Stimulated activated CD8-positive, alpha-beta memory T cell treated with anti-CD3 and anti-CD28 coated beads, Interleukin-12 subunit alpha, Interleukin-12 subunit beta, amount 100 ng/mL, for 24 hours (primary cell): Measurements from ENCODE around the gene FEV.

ENCODE experiments used
- DNase-seq: peaks from one replicate; pipeline ENCODE4 v3.0.0-alpha.2; 2020; ENCODE audit errors: extremely low read depth

Gene FEV

DNA sequence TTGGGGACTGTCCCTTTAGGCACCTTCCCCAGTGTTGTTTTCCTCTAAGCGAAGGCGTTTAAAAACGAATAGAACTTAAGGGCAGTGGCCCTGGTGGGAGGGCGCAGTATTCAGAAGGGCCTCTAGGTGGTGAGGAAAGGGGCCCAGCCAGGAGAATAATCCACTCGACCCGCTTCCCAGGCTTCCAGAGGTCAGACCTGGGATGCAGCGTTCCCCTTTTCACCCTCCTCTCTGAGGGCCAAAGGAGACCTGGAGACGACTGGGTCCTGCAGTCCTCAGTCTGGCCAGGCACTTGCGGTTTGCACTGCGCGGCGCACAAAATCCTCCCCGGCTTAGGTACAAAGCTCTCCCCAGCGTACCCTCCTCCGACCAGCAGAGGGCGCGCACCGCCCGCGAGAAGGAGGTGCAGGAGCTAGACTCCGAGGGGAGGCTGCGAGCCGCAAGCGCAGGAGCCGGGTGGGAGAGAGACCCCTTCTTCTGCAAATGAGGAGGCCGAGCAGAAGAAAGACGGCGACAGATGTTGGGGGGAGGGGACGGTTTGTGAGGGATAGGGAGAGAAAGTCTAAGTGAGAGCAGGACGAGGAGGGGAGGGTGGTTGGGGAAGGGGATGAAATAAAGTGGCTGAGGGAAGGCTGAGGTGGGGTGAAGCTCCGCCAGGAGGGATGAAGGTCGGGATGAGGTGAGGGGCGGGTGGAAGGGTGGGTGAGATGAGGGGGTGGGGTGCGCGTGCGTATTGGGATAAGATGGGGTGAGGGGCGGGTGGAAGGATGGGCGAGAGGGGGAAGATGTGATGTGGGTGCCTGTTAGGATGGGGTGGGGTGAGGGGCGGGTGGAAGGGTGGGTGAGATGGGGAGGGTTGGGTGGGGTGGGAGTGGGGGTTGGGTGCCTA lies 4.9 kb downstream of the FEV start:
- peak; percentile 67 for DNase-seq

DNA sequence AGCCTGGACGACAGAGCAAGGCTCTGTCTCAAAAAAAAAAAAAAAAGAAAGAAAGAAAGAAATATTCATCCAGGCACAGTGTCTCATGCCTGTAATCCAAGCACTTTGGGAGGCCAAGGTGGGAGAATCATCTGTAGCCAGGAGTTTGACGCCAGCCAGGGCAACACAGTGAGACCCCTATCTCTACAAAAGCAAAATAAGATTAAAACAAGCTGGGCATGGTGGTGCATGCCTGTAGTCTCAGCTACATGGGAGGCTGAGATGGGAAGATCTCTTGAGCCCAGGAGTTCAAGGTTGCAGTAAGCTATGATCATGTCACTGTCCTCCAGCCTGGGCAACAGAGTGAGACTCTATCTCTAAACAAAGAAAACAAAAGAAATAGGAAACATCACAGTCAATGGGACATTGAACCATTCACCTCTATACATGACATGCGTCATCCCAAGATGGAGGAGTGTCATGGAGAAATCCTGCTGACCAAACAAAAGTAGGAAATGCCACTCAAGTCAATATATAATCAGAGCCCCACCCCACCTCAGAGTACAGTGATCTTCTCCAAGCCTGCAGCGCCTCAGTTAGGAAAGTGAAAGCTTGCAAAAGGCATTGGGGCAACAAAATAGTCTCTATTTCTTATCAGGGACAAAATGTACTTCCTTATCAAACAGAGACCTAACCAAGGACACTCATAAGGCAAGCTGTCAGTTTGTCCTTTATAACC lies 9.8 kb downstream of the FEV start:
- no peak for DNase-seq

DNA sequence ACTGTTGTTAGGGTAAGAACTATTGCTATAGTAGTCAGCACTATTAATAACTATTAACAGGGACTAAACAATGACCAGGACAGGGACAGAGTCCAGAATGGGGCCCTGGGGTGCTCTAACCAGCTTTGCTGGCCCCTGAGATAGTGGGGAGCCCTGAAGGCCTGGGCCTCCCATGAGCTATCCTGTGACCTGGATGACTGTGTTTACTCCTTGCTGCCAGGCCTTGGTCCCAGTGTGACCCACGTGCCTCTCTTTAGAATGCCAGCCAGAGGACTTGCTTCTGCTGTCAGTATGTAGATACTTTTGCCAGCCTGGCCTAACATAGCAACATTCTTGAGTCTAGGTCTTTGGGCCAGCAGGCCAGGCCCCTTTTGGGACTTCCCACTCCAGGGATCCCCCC lies 14.1 kb downstream of the FEV start:
- DNase-seq: no peak

DNA sequence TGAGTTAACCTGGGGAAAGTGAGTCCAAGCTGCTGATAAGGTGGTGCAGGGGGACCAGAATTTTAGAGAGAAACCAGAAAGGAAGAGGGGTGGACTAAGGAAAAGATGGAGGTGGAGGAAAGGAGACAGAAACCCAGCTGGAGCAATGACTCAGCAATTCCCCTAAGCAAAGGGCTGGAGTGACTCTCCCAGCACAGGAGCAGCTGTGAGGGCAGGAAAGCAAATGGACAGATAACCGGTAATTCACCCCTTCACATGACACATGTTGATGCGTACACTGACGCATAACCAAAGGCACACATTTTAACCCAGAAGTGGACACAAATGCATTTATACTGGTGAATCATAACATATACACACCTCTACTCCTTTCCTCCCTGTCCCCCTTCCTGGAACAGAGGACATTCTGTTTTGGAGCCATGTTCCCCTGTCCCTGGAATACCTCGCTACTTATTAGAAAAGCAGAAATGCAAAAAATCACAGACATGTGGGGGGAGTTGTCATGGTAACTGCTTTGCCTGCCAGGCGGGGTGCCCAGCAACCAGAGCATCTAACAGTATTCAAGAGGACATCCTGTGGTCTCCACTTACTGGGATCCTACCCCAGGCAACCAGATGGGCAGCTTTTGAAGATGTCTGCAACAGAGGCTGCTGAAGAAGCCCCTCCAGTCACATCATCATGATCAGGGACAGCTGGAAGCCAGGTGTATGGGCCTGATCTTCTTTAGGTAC lies 20.8 kb downstream of the FEV start:
- no peak for DNase-seq

DNA sequence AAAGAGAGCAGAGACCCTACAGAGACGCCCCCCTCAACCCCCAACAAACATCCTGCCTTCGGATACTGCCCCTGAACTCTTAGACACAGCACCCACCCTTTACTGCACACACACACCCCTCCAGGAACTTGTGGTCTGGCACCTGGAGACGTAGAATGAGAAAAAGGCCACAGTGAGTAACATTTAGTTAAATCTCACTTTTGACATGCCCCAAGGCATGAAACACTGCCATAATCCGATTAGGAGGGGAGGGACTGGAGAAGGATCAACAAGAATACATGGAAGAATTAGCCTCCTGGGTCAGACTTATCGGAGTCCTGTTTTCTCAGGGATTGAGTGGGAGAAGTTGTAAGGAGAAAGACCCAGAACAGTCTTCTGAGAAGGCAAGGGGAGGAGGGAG lies 21.4 kb downstream of the FEV start:
- DNase-seq: no peak

DNA sequence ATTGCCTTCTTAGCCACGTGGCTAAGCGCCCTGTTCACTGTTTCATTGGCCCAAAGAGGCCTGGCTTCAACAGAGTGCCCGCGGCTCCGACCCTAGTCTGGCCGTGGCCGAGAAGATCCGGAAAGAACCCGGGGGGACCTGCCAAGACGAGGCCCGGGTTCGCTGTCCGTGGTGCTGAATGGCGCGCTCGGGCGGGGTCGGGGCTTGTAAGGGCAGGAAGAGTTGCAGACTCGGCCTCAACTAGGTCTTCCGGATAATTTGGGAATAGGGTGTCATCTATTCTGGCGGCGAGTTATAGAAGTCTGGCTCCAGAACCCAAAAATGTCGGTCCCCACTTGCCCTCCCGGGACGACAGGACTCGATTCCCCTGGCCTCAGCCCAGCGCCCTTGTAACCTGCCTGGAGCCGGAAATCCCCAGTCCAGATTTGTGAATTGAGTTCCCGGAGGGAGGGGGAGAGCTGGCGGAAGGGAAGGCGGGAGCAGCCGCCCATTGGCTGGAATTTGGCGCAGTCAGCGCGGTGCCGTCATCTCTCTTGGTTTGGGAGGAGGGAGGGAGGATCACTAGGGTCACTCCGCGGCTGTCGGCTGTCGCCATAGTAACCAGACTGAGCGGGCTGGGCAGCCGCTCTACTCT lies 22.0 kb downstream of the FEV start:
- DNase-seq: no peak

DNA sequence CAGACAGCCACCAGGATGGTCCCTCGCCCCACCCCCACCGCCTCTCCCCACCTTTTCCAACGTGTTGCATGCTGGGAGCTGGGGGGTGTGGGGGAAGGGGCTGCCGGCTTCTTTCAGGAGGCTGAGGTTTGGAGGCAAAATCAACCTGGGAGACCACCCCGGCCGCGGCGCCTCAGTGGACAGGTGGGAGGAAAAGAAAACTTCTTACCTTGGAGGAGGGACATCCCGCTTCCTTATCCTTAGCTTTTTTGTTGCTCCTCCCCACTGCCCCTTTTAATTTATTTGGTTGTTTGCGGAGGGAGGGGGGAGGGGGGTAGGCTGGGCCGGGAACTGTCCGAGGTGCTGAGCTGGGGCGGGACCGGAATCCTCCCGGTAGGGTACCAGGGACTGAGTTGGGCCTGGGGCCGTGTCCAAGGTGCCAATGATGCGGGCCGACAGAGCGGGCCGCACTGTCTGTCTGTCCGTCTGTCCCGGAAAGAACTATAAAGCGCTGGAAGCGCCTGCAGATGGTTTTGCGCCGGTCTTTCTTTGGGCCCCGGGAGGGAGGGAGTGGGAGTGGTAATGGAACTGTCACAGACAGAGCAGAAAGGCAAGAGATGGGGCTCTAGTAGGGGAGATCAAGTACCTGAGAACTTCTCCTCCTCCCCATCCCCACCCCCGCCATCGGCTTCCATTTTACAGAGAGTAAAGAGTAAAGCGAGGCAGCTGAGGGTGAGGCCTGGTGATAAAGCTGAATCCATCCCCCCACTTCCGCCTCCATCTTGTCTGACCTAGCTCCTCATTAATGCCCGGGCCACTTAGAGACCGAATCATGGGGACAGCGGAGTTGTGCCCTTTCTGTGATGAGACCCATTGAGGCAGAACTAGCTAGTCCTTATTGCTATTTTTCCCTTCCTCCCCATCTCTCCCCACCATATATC lies 23.1 kb downstream of the FEV start:
- DNase-seq: no peak

DNA sequence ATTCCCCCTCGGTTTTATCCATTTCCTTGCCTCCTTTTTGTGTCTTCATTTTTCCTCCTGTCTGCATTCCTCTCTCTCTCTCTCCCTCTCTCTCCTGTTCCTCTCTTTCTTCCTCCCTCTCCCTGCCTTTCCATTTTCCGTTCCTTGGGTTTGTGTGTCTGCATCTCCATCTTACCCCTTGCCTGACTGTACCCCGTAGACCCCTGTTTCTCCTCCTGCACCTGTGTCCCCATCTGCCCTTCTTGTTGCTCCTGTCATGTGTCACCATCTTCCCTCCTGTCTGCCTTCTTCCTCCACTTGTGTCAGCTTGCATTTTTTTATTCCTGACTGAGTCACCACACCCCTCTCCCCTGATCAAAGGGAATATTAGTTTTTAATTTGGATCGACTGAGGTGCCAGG lies 23.8 kb downstream of the FEV start:
- no peak for DNase-seq

DNA sequence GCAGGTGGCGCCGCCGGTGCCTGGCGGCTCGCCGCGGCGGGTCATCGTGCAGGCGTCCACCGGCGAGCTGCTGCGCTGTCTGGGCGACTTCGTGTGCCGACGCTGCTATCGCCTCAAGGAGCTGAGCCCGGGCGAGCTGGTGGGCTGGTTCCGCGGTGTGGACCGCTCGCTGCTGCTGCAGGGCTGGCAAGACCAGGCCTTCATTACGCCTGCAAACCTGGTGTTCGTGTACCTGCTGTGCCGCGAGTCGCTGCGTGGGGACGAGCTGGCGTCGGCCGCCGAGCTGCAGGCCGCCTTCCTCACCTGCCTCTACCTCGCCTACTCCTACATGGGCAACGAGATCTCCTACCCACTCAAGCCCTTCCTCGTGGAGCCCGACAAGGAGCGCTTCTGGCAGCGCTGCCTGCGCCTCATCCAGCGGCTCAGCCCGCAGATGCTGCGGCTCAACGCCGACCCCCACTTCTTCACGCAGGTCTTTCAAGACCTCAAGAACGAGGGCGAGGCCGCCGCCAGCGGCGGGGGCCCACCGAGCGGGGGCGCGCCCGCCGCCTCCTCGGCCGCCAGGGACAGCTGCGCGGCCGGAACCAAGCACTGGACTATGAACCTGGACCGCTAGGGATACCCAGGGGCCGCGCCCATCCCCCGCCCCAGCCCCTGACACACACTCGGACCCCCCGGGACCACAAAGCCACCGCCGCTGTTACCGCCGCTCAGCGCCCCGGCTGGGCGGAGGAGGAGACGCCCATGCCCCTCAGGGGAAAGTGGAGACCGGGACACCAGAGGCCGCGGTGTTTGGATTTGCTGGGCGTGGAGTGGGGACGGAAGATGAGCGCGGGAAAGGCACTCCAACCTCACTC lies 24.4 kb downstream of the FEV start:
- no peak for DNase-seq

DNA sequence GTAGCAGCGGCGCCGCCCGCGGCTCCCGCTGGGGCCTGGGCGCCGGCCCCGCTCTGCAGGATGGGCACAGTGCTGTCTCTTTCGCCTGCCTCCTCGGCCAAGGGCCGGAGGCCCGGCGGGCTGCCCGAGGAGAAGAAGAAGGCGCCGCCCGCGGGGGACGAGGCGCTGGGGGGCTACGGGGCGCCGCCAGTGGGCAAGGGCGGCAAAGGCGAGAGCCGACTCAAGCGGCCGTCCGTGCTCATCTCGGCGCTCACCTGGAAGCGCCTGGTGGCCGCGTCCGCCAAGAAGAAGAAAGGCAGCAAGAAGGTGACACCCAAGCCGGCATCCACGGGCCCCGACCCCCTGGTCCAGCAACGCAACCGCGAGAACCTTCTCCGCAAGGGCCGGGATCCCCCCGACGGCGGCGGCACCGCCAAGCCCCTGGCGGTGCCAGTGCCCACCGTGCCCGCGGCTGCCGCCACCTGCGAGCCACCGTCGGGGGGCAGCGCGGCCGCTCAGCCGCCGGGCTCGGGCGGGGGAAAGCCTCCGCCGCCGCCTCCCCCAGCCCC lies 25.1 kb downstream of the FEV start:
- no peak for DNase-seq

DNA sequence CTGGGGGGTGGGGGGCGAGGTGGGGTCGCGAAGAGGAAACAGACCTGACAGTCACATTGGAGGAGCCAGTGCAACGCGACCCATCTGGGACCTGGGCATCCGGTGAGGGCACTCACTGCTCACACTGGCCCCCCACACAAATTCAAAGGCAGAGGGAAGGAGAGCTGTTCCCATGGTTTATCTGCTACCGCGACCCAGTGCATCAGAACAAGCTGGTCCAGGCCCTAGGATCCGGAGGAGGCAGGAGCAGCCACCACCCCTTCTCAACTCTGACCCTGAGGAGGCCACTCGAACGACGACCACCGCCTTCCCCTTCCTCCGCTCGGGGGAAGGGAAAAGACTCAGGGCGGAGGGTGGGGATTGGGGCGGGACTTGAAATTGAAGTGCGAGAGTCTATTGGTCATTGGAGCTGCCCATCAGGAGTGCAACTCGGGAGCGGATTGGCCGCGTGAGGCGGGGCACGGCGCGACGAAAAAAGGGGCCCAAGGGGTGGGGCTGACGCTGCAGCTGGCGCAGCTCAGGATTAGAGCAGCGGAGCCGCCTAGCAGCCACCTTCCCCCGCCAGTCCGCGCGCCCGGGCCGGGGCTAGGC lies 25.7 kb downstream of the FEV start, which contains the start of gene CDK5R2:
TSS of gene CDK5R2 (plus strand) at position 526 of the 591 bp plus-strand sequence. CDS start 155 bp downstream, outside the sequence.
- peak; percentile 59 for DNase-seq

DNA sequence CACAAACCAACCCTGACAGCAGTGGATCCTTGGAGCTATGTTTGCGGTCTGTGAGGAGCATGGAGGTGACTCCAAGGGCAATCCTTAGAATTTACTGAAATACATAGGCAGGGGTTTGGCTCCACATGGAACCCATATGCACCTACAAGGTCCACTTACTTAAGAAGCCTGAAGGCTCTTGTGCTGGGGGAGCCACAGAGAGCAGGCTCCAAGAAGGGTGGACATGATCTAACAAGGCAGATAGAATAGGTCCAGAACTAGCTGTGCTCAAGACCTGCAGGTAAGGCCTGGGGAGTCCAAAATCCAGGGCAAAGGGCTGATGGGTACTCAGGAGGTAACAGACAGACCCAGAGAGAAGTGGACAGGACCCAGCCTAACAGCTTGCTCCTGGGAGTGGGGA lies 26.7 kb downstream of the FEV start:
- DNase-seq: no peak

DNA sequence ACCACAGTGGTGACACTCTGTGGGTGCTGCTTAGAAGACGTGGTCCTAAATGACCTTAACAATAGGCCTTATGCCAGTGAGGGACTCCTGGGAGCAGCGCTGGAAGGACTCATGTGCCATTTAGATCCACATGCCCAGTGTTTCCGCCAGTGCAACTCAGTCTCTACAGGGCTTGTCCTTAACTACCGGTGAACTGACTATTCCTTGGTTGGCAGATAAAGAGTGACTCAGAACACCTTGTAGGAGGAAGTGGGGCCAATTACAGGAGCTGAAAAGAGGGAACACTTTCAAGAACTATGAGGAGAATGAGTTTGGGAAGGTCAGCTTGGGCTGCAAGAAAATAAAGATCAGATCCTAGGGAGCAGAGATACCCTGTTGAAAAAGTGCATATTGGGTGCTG lies 27.3 kb downstream of the FEV start:
- DNase-seq: no peak

DNA sequence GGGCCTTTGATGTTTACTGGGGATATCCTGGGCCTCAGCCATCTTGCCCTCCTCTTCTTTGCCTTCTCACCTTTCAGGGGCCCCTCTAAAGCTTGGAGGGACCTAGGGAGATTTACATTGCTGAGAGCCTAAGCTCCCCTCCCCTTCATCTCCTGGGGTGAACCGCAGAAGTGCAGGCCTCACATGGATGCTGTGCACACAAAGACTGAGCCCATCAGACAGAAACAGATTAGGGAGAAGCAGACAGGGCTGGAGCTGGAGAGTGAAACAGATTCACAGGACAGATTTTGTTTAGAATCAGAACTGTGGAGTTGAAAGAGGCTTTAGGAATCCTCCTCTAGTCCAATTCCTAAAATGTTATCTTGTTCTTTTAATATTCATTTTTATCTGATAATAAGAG lies 28.9 kb downstream of the FEV start:
- DNase-seq: no peak

DNA sequence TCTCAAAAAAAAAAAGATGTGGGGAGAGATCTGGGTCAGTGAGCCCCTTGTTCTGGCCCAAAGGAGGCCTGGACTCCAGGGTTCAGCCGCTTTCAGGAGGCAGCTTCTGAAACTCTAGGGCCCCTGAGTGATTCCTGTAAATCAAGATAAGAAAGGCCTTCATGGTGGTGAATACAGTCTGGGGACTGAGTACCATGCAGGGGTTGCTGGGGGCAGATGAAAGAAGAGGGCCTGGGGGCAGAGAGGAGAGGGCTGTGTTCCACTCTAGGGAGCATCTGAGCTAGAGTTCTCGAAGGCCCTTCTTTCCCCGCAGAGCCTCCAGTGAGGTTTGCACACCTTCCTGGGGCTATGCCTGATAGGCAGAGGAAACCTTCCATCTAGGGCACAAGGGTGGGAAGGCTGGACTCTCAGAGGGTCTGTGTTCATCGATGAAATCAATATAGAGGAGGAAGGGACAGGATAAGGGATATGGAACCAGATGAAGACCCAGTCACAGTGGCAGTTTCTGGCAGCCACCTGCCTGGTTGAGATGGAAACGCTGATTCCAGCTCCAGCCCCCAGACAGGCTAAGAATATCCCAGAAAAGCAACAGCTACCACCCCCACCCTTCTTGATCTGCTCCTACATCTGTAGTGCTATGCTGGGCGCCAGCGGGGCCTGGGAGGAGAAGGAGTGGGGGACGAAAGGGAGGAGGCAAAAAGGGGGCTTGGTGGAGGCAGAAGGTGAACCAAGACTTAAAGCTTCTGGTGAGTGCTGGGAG lies 30.3 kb downstream of the FEV start:
- DNase-seq: no peak

DNA sequence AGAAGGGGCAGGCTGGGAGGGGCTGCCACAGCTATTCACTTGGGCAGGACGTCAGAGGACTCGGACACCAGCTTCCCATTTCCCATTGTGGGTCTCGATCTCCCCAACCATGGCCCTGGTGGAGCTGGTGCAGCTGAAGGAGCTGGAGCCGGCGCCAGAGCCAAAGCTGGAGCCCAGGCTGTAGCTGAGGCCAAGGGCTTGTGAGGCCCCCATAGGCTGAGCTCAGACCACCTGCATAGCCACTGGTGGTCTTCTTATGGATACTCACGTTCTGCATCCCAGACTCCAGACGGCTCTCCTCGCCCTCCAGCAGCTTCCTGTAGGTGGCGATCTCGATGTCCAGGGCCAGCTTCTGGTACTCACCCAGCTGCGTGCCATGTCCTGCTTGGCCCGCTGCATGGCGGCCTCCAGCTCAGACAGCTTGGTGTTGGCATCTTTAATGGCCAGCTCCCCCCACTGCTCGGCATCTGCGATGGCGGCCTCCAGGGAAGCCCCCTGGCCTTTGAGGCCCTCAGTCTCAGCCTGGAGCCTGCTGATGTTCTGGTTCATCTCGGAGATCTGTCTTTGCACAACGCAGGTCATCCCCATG lies 31.5 kb downstream of the FEV start:
- DNase-seq: no peak

DNA sequence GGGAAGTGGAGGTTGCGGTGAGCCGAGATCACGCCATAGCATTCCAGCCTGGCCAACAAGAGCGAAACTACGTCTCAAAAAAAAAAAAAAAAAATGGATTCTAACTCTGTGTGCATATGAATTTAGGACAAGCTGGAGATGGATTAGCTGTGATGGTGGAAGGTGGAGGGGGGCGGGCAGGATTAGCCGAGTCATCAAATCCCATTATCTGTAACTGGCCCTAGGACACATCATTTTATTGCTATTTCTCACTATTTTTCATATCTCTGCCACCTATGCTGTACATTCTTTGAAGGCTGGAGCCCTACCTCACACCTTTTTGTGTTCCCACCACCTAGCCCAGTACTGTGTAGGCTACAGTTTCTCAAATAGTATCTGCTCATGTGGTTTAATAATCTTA lies 32.8 kb downstream of the FEV start:
- DNase-seq: no peak

DNA sequence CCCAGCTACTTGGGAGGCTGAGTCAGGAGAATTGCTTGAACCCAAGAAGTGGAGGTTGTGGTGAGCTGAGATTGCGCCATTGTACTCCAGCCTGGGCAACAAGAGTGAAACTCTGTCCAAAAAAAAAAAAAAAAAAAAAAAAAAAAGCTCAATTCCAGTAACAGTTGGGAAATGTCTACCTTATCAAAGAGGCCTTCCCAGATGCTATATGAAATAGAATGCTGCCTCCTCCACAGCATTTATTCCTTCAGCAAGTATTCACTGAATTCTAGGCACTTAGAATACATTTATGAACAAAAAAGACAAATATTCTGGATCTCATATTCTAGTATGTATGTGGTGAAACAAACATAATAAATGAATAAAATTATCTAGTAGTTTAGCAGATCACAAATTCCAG lies 38.4 kb downstream of the FEV start:
- DNase-seq: no peak
